Stimulated activated CD8-positive, alpha-beta memory T cell treated with anti-CD3 and anti-CD28 coated beads, Interleukin-15, amount 100 ng/mL, for 4 hours (primary cell): ENCODE data around the gene S100A1.
"Not testable (repeated sequence)": the region's sequence is repeated elsewhere in the genome, so short reads cannot be mapped to it uniquely, and the experiment has no call there.

Experiments used
- DNase-seq, 2 donors: peaks; one replicate each; pipeline ENCODE4 v3.0.0-alpha.2; 2020; ENCODE audit warnings: low read depth in 2 of 2

Gene S100A1

DNA sequence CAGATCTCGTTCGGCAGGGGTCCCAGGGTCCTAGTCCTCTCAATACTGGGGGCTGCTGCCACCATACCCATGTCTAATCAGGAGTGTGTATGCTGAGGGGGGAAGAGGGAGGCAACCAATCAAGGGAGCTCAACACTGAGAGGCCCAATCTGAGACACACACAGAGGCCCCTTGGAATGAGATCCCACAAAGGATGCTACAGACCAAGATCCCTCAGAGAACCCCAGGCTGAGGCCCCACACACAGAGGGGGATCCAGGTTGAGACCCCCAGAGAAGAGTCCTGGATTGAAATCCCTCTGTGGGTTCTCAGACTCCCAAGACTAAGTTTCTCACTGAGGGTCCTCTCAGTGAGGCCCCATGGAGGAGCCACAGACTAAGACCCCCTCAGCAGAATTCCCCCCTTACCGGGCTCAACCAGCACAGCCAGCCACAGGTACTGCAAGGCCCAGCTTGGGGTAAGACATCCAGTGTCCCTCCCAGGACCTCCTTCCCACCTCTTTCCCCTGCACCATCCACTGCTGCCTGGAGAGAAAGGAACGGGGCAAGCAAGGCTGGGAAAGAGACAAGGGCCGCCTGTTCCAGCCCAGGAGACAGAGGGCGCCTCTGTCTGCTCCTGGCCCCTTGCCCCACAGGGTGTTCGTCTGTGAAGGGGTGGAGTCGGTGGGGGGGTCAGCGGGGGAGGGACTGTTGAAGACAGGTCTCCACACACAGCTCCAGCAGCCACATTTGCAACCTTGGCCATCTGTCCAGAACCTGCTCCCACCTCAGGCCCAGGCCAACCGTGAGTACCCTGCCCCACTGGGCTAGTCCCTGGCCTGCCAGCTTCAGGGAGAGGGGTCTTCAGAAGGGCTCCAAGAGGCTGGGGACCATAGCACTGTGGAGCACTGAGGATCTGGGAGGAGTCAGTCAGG, at the start of gene S100A1:
S100A1 (plus strand) TSS at position 720 of the 912 bp plus-strand sequence. CDS start 2,088 bp downstream, outside the sequence.
- DNase-seq, result no peak

DNA sequence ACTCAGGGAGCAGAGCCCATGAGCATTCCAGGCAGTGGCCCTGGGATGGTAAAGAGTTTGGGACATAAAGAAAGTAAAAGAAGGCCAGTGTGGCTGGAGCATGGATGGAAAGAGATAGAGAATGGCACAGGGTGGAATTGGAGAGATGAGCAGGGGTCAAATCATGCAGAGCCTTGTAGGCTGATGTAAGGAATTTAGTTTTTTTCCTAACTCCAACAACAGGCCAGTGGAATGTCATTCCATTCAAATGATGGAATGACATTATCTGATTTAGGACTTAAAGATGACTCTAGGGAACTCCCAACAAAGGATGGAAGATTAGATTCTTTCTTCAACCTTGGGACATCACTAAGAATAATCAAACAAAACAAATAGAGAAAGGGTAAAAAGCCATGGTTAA, 49.7 kb upstream of the S100A1 start:
- no peak for DNase-seq

DNA sequence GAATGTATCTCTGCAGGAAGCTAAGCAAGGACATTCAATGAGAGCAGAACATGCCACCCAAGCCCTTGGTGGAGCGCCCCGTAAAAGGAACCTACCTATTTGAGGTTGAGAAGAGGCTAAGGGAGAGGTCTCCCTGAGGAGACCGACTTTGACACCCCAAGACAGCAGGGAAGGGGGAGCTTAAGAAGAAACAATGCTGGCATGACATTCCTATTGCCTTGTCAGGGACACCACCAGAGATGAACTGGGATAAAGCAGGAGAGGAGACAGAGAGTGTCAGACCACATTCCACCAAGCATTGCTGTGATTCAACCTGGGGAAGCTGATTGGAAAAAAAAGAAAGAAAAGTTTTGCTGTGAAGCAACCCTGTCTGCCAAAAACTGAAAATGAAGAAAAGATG, 49.3 kb upstream of the S100A1 start:
- DNase-seq, result no peak

DNA sequence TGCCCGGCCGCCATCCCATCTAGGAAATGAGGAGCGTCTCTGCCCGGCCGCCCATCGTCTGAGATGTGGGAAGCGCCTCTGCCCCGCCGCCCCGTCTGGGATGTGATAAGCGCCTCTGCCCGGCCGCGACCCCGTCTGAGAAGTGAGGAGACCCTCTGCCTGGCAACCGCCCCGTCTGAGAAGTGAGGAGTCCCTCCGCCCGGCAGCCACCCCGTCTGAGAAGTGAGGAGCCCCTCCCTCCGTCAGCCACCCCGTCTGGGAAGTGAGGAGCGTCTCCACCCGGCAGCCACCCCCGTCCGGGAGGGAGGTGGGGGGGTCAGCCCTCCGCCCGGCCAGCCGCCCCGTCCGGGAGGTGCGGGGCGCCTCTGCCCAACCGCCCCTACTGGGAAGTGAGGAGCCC, 45.4 kb upstream of the S100A1 start:
- DNase-seq, result not testable (repeated sequence)

- not testable (repeated sequence) for DNase-seq
These were observed 44.7 kb upstream of the S100A1 start for GRCh38 chr1:153583514-153583913.

GRCh38 chr1:153583976-153584375, 44.3 kb upstream of the S100A1 start:
- no peak for DNase-seq

DNA sequence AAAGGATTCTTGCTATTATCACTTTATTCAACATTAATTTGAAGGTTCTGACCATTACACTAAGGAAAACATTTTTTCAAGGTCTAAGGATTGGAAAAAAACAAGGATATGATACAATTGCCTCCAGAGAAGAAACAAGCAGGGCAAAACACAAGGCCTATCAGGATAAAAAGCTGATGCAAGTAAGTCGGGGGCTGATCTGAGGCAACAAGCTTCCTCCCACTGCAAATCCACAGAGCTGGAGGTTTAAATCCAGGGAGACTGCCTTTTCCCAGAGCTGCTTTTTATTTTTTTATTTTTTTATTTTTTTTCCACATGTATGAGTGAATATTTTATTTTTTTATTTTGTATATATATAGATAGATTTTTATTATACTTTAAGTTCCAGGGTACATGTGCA, 43.2 kb upstream of the S100A1 start:
- no peak for DNase-seq

GRCh38 chr1:153586347-153586746, 41.9 kb upstream of the S100A1 start:
- no peak for DNase-seq

GRCh38 chr1:153587314-153587713, 40.9 kb upstream of the S100A1 start:
- no peak for DNase-seq

DNA sequence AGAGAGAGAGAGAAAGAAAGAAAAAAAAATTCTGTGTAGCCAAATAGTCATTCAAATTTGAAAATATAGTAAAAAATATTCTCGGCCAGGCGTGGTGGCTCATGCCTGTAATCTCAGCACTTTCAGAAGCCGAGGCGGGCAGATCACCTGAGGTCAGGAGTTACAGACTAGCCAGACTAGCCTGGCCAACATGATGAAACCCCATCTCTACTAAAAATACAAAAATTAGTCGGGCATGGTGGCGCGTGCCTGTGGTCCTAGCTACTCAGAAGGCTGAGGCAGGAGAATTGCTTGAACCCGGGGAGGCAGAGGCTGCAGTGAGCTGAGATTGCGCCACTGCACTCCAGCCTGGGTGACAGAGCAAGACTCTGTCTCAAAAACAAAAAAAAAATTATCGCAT, 40.2 kb upstream of the S100A1 start:
- DNase-seq, result not testable (repeated sequence)

GRCh38 chr1:153588482-153588881, 39.8 kb upstream of the S100A1 start:
- DNase-seq, result no peak

DNA sequence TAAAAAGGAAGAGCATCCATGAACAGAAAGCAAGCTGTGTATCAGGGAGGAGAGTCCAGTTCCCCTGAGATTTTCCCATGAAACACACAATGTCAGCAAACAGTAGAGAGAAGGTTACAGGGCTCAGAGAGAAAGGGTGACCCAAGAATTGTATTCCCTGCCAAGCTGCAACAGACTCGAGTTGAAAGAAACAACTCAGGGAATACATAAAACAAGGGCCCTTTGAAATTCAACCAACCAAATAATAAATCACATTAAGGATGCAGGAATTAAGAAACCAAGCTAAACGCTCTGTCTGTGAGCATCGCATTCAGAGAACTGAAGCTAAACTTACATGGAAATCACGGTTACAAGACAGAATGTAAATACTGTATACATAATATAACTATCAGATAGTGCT, 35.5 kb upstream of the S100A1 start:
- no peak for DNase-seq

DNA sequence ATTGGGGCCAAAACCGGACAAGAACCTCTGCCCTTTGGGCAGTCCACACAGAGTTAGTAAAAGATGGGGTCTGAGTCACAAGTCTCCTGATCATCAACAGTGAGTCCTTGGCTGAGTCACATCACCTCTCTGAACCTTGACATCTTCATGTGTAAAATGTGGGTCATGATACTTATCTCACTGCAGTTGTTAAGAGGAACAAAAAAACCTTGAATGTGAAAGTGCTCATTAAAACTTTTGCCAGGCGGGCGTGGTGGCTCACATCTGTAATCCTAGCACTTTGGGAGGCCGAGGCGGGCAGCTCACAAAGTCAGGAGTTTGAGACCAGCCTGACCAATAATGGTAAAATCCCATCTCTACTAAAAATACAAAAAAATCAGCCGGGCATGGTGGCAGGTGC, 31.0 kb upstream of the S100A1 start:
- no peak for DNase-seq

- DNase-seq, result no peak
These were observed 29.7 kb upstream of the S100A1 start for GRCh38 chr1:153598309-153599172.

DNA sequence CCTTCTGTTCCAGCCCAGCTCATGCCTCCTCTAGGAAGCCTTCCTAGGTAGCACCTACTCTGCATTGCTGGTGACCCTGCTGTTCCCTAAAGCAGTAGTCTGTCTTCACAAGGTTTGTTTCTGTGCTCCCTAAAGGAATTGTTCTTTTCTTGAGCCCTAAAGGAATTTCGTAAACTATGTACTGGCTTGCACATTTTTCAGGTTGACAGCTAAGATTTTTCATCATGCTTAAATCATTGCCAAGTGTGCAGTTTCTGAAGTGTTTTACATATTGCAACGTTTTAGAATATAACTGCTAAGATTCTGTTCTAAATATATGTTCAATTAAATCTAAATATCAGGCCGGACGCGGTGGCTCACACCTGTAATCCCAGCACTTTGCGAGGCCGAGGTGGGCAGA, 28.4 kb upstream of the S100A1 start:
- no peak for DNase-seq

DNA sequence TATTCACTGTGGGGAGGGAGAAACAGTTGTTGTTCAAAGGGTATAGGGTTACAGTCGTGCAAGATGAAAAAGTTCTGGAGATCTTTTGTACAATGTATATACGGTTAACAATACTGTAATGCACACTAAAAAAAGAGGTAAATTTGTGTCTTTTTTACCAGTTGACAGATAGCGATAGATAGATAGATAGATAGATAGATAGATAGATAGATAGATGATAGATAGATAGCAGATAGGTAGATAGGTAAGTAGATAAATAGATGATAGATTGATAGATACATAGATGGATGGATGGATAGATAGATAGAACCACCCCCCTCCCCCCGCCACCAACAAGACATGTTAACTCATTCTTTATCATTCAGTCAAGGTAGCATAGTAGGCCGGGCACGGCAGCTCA, 25.5 kb upstream of the S100A1 start:
- DNase-seq, result no peak

DNA sequence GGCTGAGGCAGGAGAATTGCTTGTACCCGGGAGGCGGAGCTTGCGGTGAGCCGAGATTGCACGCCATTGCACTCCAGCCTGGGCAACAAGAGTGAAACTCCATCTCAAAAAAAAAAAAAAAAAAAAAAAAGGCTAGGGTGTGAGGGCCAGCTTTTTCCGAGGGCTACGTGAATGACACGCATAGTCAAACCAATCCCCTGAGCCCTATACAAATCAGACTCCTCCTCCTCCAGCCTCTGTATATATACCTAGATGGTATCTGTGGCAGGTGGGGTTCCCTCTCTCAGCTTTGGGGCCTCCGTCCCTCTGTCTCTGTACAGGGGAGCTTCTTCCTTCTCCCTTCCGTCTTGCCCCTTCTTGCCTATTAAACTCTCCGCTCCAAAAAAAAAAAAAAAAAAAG, 22.0 kb upstream of the S100A1 start:
- DNase-seq, result no peak

GRCh38 chr1:153607381-153607780, 20.9 kb upstream of the S100A1 start:
- no peak for DNase-seq

GRCh38 chr1:153608089-153608682, 20.0 kb upstream of the S100A1 start:
- no peak for DNase-seq

DNA sequence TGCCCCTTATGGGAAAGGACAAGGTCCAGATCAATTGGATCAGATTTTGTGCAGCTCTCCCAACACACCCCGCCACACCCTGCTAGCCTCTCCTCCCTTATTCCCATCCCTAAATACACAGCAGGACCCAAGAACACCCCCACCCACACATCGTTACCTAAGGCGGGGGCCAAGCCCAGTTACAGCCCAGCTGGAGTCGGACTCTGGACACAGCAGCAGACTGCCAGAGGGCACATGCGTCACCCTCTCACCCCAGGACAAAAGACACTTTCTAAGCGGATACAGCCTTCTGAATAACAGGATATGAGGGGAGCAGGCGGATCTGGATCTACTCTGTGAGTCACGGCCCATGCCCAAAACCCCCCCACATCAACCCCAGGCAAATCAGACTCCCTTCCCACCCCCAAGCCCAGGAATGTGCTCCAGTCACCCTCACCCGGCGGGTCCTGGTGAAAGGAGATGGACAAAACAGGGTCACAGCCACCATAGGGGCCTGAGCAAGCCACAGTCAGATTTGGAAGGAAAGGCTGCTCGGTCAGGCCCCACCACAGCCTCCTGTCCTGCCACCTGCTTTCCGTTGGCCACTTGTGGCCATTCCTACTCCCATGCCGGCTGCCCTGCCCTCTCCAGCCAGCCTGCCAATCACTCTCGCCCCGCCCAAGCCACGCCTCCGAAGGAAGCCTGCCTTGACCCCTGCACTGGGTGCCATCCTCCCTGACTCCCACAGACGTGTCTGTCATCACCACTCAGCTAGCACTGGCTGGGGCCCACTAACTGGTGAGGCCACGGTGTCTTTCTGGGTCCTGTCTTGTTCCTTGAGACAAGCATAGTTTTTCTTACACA, 19.3 kb upstream of the S100A1 start:
- no peak for DNase-seq

DNA sequence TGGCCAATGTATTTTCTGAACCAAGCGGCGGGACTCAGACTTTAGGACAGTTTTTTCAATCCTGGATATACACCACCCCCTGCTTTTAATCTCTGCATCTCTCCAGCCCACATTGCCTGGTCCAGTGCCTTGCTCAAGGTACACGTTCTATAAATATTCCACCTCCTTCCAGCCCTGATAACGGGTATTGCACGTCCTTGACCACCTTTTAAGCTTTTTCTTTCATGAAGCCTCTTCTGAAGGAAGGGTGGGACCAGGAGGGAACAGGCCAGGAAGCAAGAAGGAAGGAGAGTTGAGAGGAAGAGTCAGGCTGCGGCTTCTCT, 18.7 kb upstream of the S100A1 start:
- no peak for DNase-seq

DNA sequence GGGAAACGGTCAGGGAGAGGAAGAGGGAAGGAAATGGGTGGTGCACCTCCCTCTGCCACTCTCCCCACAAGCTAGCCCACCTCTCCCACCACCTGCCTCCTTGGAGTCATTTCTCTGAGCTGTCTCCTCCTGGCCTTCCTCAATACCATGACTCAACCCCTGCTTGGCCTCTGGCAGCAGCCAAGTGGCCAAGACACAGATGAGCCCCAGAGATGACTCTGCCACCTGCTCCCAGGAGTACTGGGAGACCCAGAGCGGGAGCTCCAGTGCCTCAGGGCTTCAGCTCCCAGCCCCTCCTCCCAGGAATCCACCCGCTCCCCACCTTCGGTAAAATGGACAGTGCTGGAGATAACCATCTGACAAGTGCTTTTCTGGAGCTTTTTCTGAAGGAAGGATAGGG, 17.9 kb upstream of the S100A1 start:
- DNase-seq, result no peak
